T-helper 2 cell (primary cell): Measurements from ENCODE around the gene MANSC1.
"Not testable (repeated sequence)": the region's sequence is repeated elsewhere in the genome, so short reads cannot be mapped to it uniquely, and the experiment has no call there.

Source experiments
- DNase-seq, 5 experiments: peaks; one replicate each; pipeline versions ENCODE4 v3.0.0 to v3.0.0-alpha.2; 2012 to 2022

Gene MANSC1

GRCh38 chr12:12323118-12323517 is 26.9 kb downstream of the MANSC1 start:
- DNase-seq, result no peak

- no peak for DNase-seq
Measured at GRCh38 chr12:12319451-12320183, 30.4 kb downstream of the MANSC1 start.

- DNase-seq, result no peak
Measured at GRCh38 chr12:12315838-12316237, 34.2 kb downstream of the MANSC1 start.

GRCh38 chr12:12310695-12311094 is 39.3 kb downstream of the MANSC1 start:
- DNase-seq, result not testable (repeated sequence)

GRCh38 chr12:12305568-12306300 is 44.3 kb downstream of the MANSC1 start:
- no peak for DNase-seq

GRCh38 chr12:12302976-12303375 is 47.1 kb downstream of the MANSC1 start:
- no peak for DNase-seq

- no peak for DNase-seq
Measured at GRCh38 chr12:12301122-12301521, 48.9 kb downstream of the MANSC1 start.

GRCh38 chr12:12297201-12297830 is 52.7 kb downstream of the MANSC1 start:
- DNase-seq, result no peak

- DNase-seq, result no peak
Measured at GRCh38 chr12:12294215-12295005, 55.6 kb downstream of the MANSC1 start.

GRCh38 chr12:12290206-12290605 is 59.8 kb downstream of the MANSC1 start:
- DNase-seq, result no peak

- DNase-seq, result no peak
Measured at GRCh38 chr12:12286441-12286840, 63.6 kb downstream of the MANSC1 start.

GRCh38 chr12:12282761-12283425 is 67.1 kb downstream of the MANSC1 start:
- no peak for DNase-seq

GRCh38 chr12:12282202-12282601 is 67.8 kb downstream of the MANSC1 start:
- no peak for DNase-seq

- no peak for DNase-seq
Measured at GRCh38 chr12:12281134-12281533, 68.9 kb downstream of the MANSC1 start.

- DNase-seq, result no peak
Measured at GRCh38 chr12:12278899-12279298, 71.1 kb downstream of the MANSC1 start.
